GF-D8 (cell line): ENCODE data around the gene ZNF648.
A peak's percentile ranks its signal among the peaks of the same experiment; 100 is the strongest.
"Not testable (repeated sequence)": the region's sequence is repeated elsewhere in the genome, so short reads cannot be mapped to it uniquely, and the experiment has no call there.

ENCODE experiments used
- DNase-seq: peaks from one replicate; lab custom pipeline; 2025; lab: John Stamatoyannopoulos, UW

ZNF648 gene, protein sequence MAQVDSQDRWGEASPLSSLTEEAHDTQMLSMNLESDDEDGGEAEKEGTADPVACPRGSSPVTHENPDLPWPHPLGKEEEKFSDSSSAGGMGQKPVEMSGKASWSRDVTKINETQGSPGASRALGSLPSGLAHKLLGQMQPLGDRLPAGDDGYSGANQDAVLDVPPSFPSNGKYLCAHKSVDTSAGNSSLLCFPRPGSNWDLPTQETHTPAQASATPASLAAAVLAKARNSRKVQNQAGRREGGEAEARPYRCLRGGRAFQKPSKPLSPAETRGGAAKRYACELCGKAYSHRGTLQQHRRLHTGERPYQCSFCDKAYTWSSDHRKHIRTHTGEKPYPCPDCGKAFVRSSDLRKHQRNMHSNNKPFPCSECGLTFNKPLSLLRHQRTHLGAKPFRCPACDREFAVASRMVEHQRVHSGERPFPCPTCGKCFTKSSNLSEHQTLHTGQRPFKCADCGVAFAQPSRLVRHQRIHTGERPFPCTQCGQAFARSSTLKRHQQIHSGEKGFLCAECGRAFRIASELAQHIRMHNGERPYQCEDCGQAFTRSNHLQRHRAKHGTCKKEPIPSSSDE

DNA sequence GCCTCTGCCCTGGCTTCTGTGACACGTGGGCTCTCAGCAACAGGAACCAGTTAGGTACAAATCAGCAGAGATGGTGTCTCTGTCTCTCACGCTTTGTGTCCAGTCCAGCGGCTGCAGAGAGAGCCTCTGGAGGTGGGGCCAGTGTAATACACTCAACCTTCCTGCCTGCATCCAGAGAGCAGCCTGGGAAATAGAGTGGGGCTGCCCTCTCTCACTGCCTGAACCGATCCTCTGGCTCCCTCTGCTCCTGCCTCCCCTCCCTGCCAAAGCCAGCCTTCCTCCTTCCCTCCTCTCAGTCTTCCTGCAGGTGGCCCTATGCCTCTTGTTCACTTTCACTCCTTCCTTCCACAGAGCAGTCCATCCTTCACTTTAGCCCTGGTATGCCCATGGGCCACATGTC, at the start of gene ZNF648:
Gene ZNF648, minus strand, starts transcription at position 119 of the 400 bp plus-strand sequence. CDS start 3,702 bp downstream, outside the sequence.
- no peak for DNase-seq

DNA sequence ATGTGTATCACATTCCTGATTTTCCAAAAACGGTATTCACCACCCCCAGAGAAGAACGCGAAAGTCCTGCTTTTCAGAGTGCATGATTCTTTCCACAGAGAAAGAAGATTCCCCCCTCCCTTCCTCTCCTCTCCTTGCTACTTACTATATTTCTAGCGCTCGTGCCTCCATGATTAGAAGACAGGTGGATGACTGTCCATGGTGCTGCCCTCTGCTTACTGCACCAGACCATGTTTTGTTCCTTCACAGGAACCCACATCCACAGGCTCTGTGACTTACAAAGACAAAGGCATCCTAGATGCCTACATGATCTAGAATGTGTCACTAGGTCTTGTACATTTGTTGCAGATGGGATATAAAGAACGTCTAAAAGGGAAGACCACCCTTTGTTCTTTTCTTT, 49.1 kb upstream of the ZNF648 start:
- no peak for DNase-seq

GRCh38 chr1:182109771-182110170, 48.3 kb upstream of the ZNF648 start:
- no peak for DNase-seq

DNA sequence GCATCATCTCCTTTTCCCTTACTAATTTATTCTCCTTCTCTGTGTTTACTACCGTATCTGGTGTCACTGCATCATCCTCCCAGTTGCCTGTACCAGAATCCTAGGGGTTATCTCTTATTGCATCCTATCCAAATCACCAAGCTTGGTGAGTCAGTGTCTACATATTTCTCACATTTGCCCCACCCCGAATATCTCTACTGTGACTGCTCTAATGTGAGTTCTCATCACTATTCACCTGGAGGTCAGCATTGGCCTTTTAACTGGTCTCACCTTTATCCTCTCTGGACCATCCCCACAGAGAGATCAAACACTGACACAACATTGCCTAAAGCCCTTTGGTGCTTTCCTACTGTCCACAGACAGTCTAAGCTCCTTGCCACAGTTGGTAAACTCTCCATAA, 45.7 kb upstream of the ZNF648 start:
- no peak for DNase-seq

DNA sequence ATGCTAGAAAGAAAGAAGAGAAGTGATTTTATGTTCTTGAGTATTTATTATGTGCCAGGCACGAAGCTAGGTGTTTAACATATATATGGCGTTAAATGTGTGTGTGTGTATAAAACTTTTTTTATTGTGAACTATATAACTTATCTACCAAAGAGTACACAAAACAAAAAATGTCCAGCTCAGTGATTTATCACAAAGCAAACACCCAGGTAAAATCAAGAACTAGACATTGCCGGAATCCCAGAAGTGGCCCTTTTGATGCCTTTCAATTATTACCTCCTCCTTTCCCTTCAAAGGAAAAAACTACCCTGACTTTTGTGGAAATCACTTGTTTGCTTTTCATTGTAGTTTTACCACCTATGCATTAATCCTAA, 40.5 kb upstream of the ZNF648 start:
- no peak for DNase-seq

- no peak for DNase-seq
Observed at GRCh38 chr1:182101415-182102042, 40.0 kb upstream of the ZNF648 start.

GRCh38 chr1:182098301-182098700, 36.8 kb upstream of the ZNF648 start:
- DNase-seq, result no peak

DNA sequence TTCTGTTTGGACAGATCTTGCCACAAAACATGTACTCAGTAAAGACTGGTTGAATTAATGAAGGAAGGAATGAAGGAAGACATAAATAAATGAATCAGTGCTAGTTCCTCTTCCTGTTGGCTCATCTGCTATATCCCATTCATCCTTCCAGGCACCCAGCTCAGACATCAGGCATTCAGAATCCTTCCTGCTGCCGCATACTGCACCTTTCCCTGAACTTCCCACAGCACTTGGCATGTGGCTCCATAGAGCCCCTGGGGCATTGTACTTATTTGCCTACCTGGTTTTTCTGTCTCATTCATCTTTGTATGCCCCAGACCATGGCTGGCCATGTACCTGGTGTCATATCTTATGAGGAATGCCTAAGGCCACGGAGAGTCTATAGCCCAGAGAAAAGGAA, 34.4 kb upstream of the ZNF648 start:
- no peak for DNase-seq

- DNase-seq, result not testable (repeated sequence)
Observed at GRCh38 chr1:182094514-182095005, 33.0 kb upstream of the ZNF648 start.

DNA sequence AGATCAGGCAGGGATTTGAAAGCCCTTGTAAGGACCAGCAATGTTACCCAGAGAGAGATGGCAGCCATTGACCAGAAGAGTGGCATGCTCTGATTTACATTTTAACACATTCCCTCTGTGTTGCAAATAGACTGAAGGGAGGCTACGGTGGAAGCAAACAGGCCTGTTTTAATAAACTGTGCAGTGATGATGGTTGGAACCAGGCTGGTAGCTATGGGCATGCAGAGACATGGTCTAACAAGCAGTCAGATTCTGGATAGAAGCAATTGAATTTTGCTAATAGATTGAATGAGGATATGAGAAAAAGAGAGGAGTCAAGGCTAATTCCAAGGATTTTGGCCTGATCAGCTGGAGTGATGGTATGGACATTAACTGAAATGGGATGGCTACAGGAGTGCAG, 32.3 kb upstream of the ZNF648 start:
- DNase-seq, result no peak

- DNase-seq, result no peak
Observed at GRCh38 chr1:182092336-182092735, 30.8 kb upstream of the ZNF648 start.

GRCh38 chr1:182091083-182091482, 29.6 kb upstream of the ZNF648 start:
- DNase-seq, result no peak

- no peak for DNase-seq
Observed at GRCh38 chr1:182087719-182088350, 26.3 kb upstream of the ZNF648 start.

DNA sequence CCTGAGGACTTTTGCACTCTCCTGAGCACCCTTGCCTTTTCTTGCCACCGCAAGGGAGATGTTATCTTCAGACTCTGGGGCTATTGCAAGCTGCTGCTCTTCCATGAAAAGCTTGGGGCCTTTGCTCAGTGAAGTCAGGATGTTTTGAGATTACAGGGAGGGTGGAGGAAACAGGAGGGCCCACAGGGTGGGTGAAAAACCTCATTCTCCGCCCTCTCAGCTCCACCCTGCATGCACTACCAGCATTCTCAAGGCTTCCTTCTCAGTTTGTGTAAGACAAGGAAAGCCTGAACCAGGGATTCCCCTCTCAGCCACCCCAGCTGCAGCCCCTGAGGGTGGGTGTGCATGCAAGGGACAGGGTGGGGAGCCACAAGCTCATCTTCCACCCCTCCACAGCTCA, 25.8 kb upstream of the ZNF648 start:
- peak; percentile 2 for DNase-seq

- no peak for DNase-seq
Observed at GRCh38 chr1:182086620-182087019, 25.1 kb upstream of the ZNF648 start.

DNA sequence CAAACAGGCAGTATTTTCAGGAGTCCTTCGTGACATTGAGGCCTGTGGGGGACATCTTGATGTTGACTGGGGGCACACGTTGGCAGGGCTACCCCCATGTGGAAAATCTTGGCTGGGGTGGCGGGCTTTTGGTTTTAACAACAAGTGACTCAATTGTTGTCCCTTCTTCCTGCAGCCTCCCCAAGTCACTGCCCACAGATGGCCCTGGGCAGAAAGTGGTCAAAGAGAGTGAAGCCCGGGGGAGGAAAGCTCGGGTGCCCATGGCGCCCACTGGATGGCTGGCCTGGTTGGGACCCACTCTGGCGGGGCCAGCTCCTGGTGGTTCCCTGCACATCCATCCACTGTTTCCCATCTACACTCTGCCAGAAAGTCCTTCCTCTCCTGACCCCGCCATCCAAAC, 24.6 kb upstream of the ZNF648 start:
- DNase-seq, result no peak

- DNase-seq, result no peak
Observed at GRCh38 chr1:182085726-182086125, 24.2 kb upstream of the ZNF648 start.

DNA sequence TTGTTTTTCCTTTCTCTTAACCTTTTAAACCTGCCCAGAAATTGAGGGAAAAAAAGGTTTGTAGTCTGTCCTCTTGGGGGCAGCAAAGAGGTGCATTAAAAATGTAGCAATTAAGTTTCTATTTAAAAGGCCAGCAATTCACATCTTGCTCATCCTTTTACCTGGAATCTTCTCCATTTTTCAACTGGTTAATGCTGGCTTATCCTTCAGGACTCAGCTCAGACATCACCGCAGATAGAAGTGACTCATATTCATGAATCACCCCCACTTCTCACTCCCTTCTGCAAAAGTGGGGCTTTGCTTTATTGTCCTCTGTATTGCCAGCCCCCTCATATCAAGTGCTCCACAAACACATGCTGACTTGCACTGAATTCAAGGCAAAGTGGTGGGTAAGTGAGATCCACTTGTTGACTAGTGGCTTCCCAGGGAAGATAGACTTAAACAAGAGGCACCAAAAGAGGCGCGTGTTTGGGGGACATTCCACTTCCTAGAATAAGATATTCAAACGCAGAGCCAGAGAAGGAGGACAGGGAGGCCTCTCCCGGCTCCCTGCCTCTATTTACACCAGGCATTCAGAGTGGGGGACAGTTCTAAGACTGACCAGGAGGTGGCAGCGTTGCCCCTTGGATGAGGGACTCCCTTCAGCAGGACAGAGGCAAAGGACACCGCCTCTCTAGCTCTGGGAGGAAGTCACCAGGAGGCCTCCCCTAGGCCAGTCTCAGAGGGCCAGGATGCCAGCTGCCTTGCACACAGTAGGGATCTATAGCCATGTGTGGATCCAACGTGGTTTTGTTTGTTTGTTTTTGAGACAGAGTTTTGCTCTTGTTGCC, 23.2 kb upstream of the ZNF648 start:
- DNase-seq, result peak; percentile 45

DNA sequence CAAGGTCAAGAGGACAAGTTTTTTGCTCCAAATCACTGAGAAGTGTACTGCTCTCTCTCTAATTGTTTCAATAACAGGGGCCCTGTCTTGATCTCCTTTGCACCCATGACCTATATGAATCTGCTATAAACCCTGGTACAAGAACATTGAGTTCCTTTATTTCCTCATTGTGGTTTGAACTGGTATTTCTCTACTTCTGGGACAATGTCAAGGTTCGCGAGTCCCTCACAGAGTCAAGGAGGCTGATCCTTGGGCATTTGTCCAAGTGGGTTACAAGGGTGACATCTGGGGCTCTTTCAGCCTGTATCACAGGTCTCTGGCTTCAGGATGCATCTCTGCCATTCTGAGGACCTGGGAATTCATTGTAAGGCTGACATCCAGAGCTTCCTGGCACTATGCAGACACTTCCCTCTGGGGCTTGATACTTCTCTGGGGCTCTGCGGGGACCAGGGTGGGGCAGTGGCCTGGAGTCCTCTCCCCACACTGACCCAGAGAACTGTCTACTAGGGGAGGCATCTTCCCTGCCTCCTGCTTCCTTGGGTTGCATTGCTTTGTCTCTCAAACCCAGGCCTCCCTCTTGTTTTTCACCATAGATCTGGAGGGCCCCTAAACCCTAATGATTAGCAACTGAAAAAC, 22.5 kb upstream of the ZNF648 start:
- DNase-seq, result no peak

- DNase-seq, result peak; percentile 24
Observed at GRCh38 chr1:182080955-182081582, 19.6 kb upstream of the ZNF648 start.

DNA sequence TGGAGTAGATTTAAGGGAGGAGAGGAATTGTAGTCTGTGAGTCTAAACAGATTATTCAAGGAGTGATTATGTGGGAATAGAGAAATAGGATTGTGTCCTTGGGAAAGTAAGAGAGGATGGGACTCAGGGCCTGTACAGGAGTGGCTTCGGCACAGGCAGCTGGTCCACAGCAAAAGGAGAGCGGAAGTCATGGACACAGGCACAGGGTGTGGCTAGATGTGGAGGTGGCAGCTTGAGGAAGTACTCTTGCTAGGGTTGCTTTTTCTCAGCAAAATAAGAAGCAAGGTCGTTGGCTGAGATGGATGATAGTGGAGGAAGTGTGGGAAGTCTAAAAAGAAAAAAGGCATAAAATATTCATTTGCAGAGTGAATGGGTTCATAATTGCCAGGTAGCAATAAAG, 18.5 kb upstream of the ZNF648 start:
- DNase-seq, result no peak
